ENCODE results near the gene TRIM36.

GRCh38 chr5:115214541-115214940, 44.8 kb upstream of the TRIM36 start:
- TF ChIP-seq CTCF (IDR thresholded peaks at IDR 0.05; ENCODE audit: low read depth, low read length) (no peak), EZH2phosphoT487 (IDR thresholded peaks at IDR 0.05; ENCODE audit: low read depth) (no peak)

All from OCI-LY3 (cell line).